Measurements from ENCODE around the gene COL4A5. TPM values are rescaled to one million over a fixed set of nuclear protein-coding genes. Genes with fewer than 3 reads are reported as not detected.

COL4A5 gene
- total and polyA plus RNA-seq, 2 of the 8 experiments (the other 6 are each of a cell fraction or from before 2014, with no cell fraction given), result 24.9 to 30.2 TPM

- DNase-seq (ENCODE audit: low read depth in 1 of 2, low spot score in 2 of 2) (no peak), FAIRE-seq (no peak)
- Histone ChIP-seq H3K27me3 (replicated peaks in 1 of 4; ENCODE audit: control insufficient read depth in 3 of 4, extremely low read depth in 1 of 4, insufficient read depth in 3 of 4, low read length in 3 of 4) (no peaks in the 10 kb centered on the region), H3K27ac (ENCODE audit: low read depth, low read length) (no peak overlapping the region), H3K79me2 (ENCODE audit: control insufficient read depth in 1 of 2, insufficient read depth in 2 of 2, low read length in 2 of 2) (peaks cover 0 to 49% of the 10 kb centered on the region in 2 experiments; a peak in 2 of 4 replicates), H2BK20ac (ENCODE audit: low read length) (no peak overlapping the region), H3K14ac (ENCODE audit: insufficient read length) (no peak overlapping the region), H2BK15ac (ENCODE audit: low read length) (no peak overlapping the region), H4K5ac (ENCODE audit: insufficient read length, low read depth, low read length) (no peak overlapping the region), H2AFZ (ENCODE audit: low read length) (no peak overlapping the region), H3K4ac (replicated peaks; ENCODE audit: insufficient read length, low read depth, low read length) (no peak overlapping the region), H3K18ac (ENCODE audit: extremely low read depth, low read length) (no peak overlapping the region), H3K23me2 (ENCODE audit: low read depth, low read length) (no peaks in the 10 kb centered on the region), H2BK12ac (ENCODE audit: low read depth, low read length) (no peak overlapping the region), H4K91ac (replicated peaks; ENCODE audit: insufficient read length, low read length) (no peak overlapping the region), H3K23ac (ENCODE audit: insufficient read length) (no peak overlapping the region), H3K56ac (replicated peaks; ENCODE audit: insufficient read length, low read depth, low read length) (no peak overlapping the region), H3K4me1 (replicated peaks in 1 of 4; ENCODE audit: control insufficient read depth in 3 of 4, insufficient read depth in 4 of 4, low read length in 3 of 4) (no peaks in the 10 kb centered on the region), H3K36me3 (ENCODE audit: control insufficient read depth in 2 of 4, insufficient read depth in 4 of 4, low read length in 3 of 4) (peaks cover 0 to 2% (median 0%) of the 10 kb centered on the region in 4 experiments; a peak in 1 of 8 replicates), H2BK120ac (replicated peaks; ENCODE audit: low read depth, low read length) (no peak overlapping the region), H4K8ac (ENCODE audit: extremely low read depth, insufficient read depth, low read length) (no peak overlapping the region), H4K20me1 (replicated peaks in 1 of 2; ENCODE audit: control insufficient read depth in 1 of 2, insufficient read depth in 2 of 2, low read length in 2 of 2) (no peaks in the 10 kb centered on the region), H3K4me3 (ENCODE audit: extremely low read depth in 1 of 4, insufficient read depth in 2 of 4, low read depth in 3 of 4, low read length in 4 of 4) (no peak overlapping the region), H3K79me1 (ENCODE audit: low read depth, low read length) (no peaks in the 10 kb centered on the region), H3K9ac (replicated peaks in 1 of 4; ENCODE audit: extremely low read depth in 1 of 4, low read depth in 3 of 4, low read length in 3 of 4) (no peak overlapping the region), H3K4me2 (ENCODE audit: insufficient read depth in 1 of 2, low read depth in 2 of 2, low read length in 2 of 2) (no peak overlapping the region), H3K9me3 (ENCODE audit: insufficient read depth in 2 of 2, low read depth in 1 of 2, low read length in 1 of 2) (no peaks in the 10 kb centered on the region; a peak in 1 of 4 replicates), H2BK5ac (ENCODE audit: low read depth, low read length) (no peak overlapping the region), H2AK5ac (ENCODE audit: low read depth, low read length) (no peak overlapping the region)
- WGBS, 2 experiments (ENCODE audit: extremely low coverage in 1 of 2, insufficient coverage in 1 of 2, insufficient read length in 1 of 2, insufficient replicate concordance in 2 of 2, low coverage in 1 of 2, low lambda C conversion rate in 2 of 2, missing lambda C conversion rate in 1 of 2), result 79% methylated on average over 2 of the region's 2 CpGs; no CpG with 5 or more reads in 1 of the 2 experiments
- ChIA-PET CTCF (ENCODE audit: partially characterized antibody) (interaction anchor here (0.6 kb wide), 1 partner anchor 42 kb away, joined by 3 read pairs; no protein-coding TSS in a partner anchor), POLR2A (ENCODE audit: partially characterized antibody) (no interaction called here)
- TF ChIP-seq CEBPB (IDR thresholded peaks at IDR 0.05; ENCODE audit: low read depth, low read length), result peak; percentile 84
- no peak for TF ChIP-seq SRF (IDR thresholded peaks at IDR 0.05; ENCODE audit: low read depth, low read length)
- no peak for TF ChIP-seq TAF1 (IDR thresholded peaks at IDR 0.05; ENCODE audit: low read depth, low read length)
- TF ChIP-seq GTF2F1 (IDR thresholded peaks at IDR 0.05; ENCODE audit: borderline replicate concordance, low read depth, low read length), result no peak
- TF ChIP-seq, protein P1, sequence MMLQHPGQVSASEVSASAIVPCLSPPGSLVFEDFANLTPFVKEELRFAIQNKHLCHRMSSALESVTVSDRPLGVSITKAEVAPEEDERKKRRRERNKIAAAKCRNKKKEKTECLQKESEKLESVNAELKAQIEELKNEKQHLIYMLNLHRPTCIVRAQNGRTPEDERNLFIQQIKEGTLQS (IDR thresholded peaks at IDR 0.05; ENCODE audit: insufficient read depth, low read depth, low read length), result no peak
- no peak for TF ChIP-seq POU5F1 (IDR thresholded peaks at IDR 0.05; ENCODE audit: low read depth, low read length)
- no peak for TF ChIP-seq NANOG (IDR thresholded peaks at IDR 0.05; ENCODE audit: insufficient read depth, low read depth, low read length, poor library complexity, severe bottlenecking)
Measured at GRCh38 chrX:108447303-108447702, 7.7 kb downstream of the COL4A5 start.

Measured in H1 (cell line).